T-helper 17 cell (primary cell): ENCODE results near the gene RFNG. TPM values are rescaled to one million over a fixed set of nuclear protein-coding genes. Genes with fewer than 3 reads are reported as not detected.

Source experiments
- ATAC-seq: fragments of 150-1000 bp; cut with Tn5 transposase; 2 replicates; pipeline ENCODE4 v1.10.0; 2021; ENCODE audit warnings: mild to moderate bottlenecking, moderate library complexity
- DNase-seq, 3 donors: peaks; one replicate each; pipeline versions ENCODE4 v3.0.0 to v3.0.0-alpha.2; 2020 to 2021
- H3K9me3 ChIP-seq: one replicate; pipeline ENCODE4 v1.7.0; 2013; ENCODE audit warnings: low read length, mild to moderate bottlenecking; ENCODE audit not compliant: control insufficient read depth, poor library complexity, severe bottlenecking
- H3K27ac Mint-ChIP-seq: one replicate; pipeline ENCODE4 v1.8.0; 2022; ENCODE audit warnings: mild to moderate bottlenecking, moderate library complexity, mixed read lengths
- H3K27me3 Mint-ChIP-seq: one replicate; pipeline ENCODE4 v1.8.0; 2022; ENCODE audit warnings: mixed read lengths
- H3K36me3 Mint-ChIP-seq: one replicate; pipeline ENCODE4 v1.8.0; 2022; ENCODE audit warnings: low read depth, mixed read lengths
- H3K4me1 Mint-ChIP-seq: one replicate; pipeline ENCODE4 v1.8.0; 2022; ENCODE audit warnings: mild to moderate bottlenecking, mixed read lengths
- H3K4me3 Mint-ChIP-seq: one replicate; pipeline ENCODE4 v1.8.0; 2022; ENCODE audit warnings: mild to moderate bottlenecking, moderate library complexity, mixed read lengths
- total RNA-seq, 4 donors: library from RNA in 2 of 4; stranded (reverse) in 2 of 4; gene quantifications; one replicate each; pipeline ENCODE4 v1.2.3 and lab custom pipeline; 2022 to 2026

The RFNG gene
- total RNA-seq, 2 donors from 2014 or later = 26.5 to 28.3 TPM

DNA sequence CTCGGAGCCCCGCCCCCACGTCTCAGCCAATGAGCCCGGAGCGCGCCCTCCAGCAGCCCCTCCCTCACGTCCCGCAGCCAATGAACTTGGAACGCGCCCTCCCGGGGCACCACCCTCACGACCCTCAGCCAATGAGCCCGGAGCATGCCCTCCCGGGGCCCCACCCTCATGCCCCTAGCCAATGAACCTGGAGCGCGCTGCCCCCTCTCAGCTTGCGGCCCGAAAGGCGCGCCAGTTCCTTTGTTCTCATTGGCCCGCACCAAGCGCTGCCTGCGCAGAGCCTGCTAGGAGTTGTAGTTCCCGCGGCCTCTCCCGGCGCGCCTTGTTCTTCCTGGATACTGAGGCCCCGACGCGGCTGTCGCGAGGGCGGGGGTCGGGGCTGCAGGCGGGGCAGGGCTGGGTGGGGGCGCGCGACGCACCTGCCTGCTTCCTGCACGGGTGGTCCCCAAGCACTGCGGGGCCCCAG lies 28.6 kb downstream of the RFNG start, which contains the start of gene LRRC45:
Gene LRRC45, plus strand, starts transcription at position 325 of the 466 bp plus-strand sequence. CDS start 339 bp downstream, outside the sequence.
- H3K36me3 Mint-ChIP-seq = no peaks in the 10 kb centered on the region
- H3K4me3 Mint-ChIP-seq = peak within 1 kb of the TSS; percentile 87
- DNase-seq (peak; percentile 98 to 99 (median 99)), ATAC-seq (peak; percentile 95)
- H3K4me1 Mint-ChIP-seq = peaks cover 22% of the 10 kb centered on the region
- H3K27ac Mint-ChIP-seq = peak within 1 kb of the TSS; percentile 41
- no peaks in the 10 kb centered on the region for H3K27me3 Mint-ChIP-seq
- no peaks in the 10 kb centered on the region for H3K9me3 ChIP-seq

DNA sequence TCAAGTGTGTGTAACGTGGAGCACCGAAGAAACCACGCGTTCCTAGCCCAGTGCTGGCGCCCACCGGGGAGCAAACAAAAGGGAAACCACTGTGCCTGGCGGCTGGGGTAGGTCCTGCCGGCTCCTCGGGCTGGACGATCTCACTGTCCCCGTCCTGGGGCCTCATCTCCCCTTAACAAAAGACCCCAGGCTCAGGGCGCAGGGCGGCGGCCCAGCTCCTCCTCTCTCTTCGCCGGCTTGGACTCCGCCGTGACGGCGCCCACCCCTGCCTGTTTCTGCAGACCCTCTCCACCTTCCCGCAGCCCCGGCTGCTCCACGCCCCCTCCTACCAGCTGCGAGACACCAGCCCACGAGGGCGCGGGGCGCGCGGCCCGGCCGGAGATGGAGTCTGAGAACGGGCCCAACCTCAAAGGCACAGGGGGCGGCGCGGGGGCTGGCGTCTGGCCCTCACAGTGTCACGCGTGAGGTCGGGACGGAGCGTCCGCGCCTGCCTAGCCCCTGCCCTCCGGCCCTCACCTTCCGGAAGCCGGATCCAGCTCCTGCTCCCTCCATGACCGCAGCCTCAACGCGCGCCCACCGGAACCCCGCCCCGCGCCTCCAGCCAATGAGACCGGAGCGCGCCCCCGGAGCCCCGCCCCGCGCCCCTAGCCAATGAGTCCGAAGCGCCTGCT lies 29.2 kb downstream of the RFNG start, which contains the start of gene CENPX:
Gene CENPX, minus strand, starts transcription at position 569 of the 671 bp plus-strand sequence. Its CDS starts 17 bp downstream, at position 552.
- no peak for ATAC-seq
- peak within 1 kb of the TSS; percentile 87 for H3K4me3 Mint-ChIP-seq
- no peak for DNase-seq
- H3K9me3 ChIP-seq = no peaks in the 10 kb centered on the region
- no peaks in the 10 kb centered on the region for H3K27me3 Mint-ChIP-seq
- H3K27ac Mint-ChIP-seq = peak within 1 kb of the TSS; percentile 41
- peaks cover 19% of the 10 kb centered on the region for H3K4me1 Mint-ChIP-seq
- no peaks in the 10 kb centered on the region for H3K36me3 Mint-ChIP-seq

DNA sequence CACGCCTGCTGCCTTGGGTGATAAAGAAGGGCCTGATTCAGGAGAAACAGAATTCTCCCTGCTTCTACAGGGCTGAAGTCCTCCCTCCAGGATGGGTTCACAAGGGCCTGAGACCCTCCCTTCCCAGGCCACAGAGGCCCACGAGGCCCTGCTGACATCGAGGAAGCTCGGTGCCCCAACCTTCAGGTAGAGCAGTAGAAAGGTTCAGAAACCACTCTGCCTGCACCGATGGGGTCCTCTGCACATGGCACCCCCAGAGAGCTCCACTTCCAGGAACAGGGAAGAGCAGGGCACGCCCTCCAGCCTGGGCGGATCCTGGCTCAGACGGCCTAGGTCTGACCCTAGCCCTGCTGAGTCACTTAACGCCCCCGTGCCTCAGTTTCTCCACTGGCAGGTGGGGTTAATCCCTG lies 29.7 kb downstream of the RFNG start:
- Mint-ChIP-seq H3K36me3 (no peaks in the 10 kb centered on the region), H3K27ac (peak overlapping the region; percentile 41), H3K27me3 (no peaks in the 10 kb centered on the region), H3K4me3 (peak overlapping the region; percentile 87), H3K4me1 (peaks cover 19% of the 10 kb centered on the region)
- DNase-seq (no peak), ATAC-seq (no peak)
- no peaks in the 10 kb centered on the region for H3K9me3 ChIP-seq

DNA sequence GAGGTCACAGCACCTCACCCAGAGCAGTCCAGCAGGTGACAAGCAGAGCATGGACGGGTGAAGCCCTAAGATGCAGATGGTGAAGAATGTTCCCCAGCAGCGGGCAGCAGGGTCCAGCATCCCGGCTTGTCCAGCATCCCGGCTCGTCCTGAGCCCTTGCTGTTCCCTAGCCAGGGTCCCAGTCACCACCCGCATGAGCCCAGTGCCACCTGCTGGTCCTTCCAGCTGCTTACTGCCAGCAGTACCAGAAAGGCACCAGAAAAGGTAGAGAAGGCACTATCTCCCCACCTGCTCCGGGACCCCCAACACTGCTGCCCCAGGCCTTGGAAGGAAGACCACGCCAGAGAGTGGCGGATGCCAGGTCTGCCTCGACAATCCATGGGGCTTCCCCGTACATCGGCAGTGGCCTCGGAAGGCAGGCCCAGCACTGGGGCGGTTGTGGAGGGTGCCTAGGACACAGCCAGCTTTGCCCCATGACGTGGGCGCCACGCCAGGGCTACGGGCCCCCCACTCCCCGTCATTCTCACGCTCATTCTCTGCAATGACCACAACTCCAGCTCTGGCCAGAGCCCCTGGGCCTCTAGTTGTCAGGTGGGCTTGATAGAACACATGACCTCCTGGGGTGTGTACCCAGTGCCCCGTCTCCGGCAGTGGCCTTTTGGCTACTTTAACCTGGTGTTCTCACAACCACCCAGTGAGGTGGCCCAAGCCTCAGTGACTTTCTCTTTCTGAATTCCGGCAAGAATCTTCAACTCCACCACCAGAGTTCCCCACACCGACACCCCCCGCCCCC lies 30.3 kb downstream of the RFNG start:
- no peaks in the 10 kb centered on the region for H3K9me3 ChIP-seq
- ATAC-seq = no peak
- Mint-ChIP-seq H3K36me3 (no peaks in the 10 kb centered on the region), H3K27me3 (no peaks in the 10 kb centered on the region), H3K4me3 (peak overlapping the region; percentile 87), H3K4me1 (peaks cover 19% of the 10 kb centered on the region), H3K27ac (peak overlapping the region; percentile 41)
- DNase-seq = peak in 1 of 3 donors; percentile 38

DNA sequence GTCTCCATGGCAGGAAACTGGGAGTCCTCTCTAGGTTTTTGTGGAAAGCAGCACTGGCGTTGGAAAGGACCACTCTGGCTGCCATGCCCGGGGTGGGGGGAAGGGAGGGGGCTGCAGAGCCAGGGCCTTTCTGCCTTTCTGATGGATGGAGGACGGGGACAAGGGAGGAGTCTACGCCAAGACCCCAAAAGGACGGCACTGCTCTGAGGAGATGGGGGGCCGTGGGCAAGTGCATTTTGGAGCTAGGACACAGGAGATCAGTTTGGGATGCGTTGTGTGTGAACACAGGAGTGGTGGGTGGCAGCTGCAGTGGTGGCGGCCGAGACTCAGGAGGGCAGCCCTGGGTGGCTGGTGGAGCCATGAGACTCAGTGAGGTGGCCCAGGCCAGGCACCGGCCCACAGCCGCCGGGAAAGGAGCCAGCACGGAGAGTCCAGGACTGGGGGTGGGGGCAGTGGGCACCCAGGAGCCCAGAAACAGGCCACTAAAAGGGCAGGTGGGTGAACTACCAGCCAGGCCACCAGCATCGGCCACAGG lies 31.0 kb downstream of the RFNG start:
- DNase-seq (no peak), ATAC-seq (no peak)
- Mint-ChIP-seq H3K4me3 (no peak overlapping the region), H3K36me3 (no peaks in the 10 kb centered on the region), H3K27ac (no peak overlapping the region), H3K27me3 (no peaks in the 10 kb centered on the region), H3K4me1 (peaks cover 19% of the 10 kb centered on the region)
- H3K9me3 ChIP-seq = no peaks in the 10 kb centered on the region

DNA sequence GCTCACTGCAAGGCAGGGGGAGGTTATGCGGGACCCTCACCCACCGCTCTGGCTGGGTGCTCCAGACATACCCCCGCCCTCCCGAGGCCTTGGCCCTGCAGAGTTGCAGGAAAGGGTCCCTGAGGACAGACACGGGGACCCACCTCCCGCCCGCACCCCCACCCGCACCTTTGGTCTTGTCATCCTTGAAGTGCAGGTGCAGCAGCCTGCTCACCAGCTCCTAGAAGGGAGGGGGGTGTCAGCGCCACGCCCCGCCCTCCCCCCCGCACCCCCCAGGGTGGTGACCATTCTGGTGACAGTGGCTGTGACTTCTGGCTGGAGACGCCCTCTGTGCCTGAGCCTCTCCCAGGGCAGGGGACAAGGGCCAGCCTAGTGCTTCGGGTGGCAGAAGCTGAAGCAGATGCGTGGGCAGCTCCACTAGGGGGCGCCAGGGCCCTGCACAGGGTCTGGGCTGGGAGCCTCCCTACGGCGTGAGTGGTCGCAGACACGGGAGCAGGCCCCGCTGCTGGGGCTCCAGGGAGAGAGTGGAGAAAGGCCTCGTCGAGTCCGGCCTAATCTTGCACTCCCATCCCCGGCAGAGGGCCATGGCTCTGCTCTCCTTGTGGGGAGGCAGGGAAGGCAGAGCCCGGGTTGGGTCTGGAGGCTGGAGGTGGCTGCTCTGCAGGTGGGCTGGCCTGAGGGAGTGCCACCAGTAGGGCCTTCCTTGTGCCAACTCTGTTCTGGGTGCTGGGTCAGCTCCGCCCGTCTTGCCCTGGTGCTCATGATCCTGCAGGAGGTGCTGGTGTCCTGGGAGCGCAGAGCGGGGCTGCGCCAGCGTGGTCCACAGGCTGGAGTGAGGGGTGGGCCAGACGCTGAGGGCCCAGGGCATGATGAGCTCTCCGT lies 31.7 kb downstream of the RFNG start:
- H3K4me3 Mint-ChIP-seq = no peak overlapping the region
- peaks cover 16% of the 10 kb centered on the region for H3K4me1 Mint-ChIP-seq
- peak; percentile 37 to 55 (median 50) for DNase-seq
- ATAC-seq = no peak
- H3K9me3 ChIP-seq = no peaks in the 10 kb centered on the region
- H3K36me3 Mint-ChIP-seq = no peaks in the 10 kb centered on the region
- H3K27me3 Mint-ChIP-seq = no peaks in the 10 kb centered on the region
- H3K27ac Mint-ChIP-seq = no peak overlapping the region

DNA sequence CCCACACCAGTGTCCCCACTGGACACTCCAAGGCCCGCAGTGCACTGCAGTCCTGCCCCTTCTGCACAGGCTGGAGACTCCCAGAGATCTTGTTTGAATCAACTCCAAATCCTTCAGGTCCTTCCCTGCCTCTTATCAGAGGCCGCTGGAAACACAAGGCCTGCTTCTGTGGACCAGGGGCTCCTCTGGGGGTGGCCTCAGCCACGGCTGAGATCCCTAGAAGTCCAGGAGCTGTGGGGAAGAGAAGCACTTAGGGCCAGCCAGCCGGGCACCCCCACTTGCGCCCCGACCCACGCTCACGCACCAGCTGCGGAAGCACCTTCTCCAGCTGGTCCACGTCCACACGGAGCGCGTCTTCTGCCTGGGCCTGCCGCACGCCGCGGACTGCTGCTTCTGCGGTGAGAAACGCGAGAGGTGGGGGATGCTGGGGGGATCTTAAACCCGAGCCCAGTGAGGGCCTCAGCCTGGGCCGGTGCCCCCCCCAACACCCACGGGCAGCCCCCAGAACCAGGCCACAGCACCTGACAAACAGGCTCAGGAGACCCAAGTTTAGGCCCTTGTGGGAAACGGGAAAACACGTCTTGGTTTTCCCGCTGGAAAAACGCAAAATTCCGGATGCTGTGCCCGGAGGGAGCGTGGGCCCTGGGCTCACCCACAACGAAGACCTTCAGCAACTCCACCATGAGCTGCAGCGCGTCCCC lies 32.5 kb downstream of the RFNG start:
- H3K27me3 Mint-ChIP-seq = no peaks in the 10 kb centered on the region
- H3K27ac Mint-ChIP-seq = no peak overlapping the region
- no peak overlapping the region for H3K4me3 Mint-ChIP-seq

DNA sequence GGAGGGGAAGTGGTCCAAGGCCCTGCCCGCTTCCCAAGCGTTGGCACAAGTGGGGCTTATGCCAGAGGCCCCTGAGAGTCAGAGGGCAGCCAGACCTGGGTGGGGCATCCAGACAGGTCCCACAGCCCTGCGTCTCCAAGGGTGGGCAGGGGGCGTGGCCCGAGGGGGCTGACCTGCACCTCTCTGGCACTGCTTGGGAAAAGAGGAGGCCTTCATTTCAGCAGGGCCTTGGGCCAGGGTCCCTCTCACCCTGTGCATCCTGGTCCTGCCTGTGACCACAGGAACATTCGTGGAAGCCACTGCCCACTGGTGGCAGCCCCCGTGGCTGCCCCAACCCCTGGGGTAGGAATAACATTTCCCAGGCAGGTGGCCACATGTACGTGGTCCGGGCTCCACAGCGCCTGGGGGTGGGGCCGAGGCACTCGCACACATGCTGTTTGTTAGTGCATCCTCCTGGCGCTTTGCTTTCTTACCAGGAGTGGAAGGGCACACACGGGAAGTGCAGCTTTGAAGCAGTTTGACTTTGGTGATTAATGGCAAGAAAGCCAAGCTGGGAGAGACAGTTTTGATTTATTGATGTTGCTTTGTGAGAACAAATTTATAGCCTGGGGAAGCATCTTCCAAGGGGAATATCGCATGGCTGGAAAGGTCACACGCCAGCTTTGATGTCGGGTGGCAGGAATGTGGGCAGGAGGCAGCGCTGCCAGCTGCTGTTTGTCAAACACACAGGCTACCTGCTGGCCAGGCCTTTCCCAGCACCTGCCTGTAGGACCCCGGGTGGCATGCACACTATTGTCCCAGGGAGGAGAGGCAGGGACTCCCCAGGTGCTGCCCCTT lies 33.2 kb downstream of the RFNG start:
- DNase-seq (no peak), ATAC-seq (no peak)
- no peaks in the 10 kb centered on the region for H3K9me3 ChIP-seq
- no peak overlapping the region for H3K4me3 Mint-ChIP-seq
- H3K27ac Mint-ChIP-seq = no peak overlapping the region
- H3K27me3 Mint-ChIP-seq = no peaks in the 10 kb centered on the region
- peaks cover 12% of the 10 kb centered on the region for H3K4me1 Mint-ChIP-seq
- no peaks in the 10 kb centered on the region for H3K36me3 Mint-ChIP-seq

More for the DNA sequence above, 32.5 kb downstream of the RFNG start:
- Mint-ChIP-seq H3K4me1 (peaks cover 16% of the 10 kb centered on the region), H3K36me3 (no peaks in the 10 kb centered on the region)
- ATAC-seq (no peak), DNase-seq (no peak)
- H3K9me3 ChIP-seq = no peaks in the 10 kb centered on the region

DNA sequence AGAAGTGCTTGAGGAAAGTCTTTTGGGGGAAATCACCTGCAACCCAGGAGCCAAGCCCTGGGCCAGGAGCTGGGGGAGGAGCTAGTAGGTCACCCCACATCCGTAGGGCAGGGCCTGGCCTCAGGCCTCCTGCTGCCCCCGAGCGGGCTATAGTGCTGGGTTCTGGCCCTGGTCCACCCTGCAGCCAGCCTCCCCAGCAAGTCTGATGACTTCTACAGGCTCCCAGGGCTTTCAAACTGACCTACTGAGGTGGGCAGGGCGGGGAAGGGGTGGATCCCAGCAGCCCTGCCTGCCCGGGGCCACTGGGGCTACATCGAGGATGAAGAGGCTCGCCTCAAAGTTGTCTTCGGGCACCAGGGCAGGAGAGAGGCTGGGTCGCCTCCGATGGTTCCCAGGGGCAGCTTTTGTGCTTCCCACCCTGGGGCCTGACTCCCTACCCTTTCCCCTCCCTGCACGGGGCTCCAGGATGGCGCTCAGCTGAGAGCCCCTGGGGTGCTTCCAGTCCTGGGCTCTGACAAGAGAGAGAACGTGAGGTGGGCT lies 33.9 kb downstream of the RFNG start:
- no peaks in the 10 kb centered on the region for H3K9me3 ChIP-seq
- Mint-ChIP-seq H3K36me3 (no peaks in the 10 kb centered on the region), H3K4me3 (no peak overlapping the region), H3K27me3 (no peaks in the 10 kb centered on the region), H3K27ac (peak overlapping the region; percentile 51), H3K4me1 (peaks cover 12% of the 10 kb centered on the region)
- DNase-seq (no peak), ATAC-seq (no peak)

DNA sequence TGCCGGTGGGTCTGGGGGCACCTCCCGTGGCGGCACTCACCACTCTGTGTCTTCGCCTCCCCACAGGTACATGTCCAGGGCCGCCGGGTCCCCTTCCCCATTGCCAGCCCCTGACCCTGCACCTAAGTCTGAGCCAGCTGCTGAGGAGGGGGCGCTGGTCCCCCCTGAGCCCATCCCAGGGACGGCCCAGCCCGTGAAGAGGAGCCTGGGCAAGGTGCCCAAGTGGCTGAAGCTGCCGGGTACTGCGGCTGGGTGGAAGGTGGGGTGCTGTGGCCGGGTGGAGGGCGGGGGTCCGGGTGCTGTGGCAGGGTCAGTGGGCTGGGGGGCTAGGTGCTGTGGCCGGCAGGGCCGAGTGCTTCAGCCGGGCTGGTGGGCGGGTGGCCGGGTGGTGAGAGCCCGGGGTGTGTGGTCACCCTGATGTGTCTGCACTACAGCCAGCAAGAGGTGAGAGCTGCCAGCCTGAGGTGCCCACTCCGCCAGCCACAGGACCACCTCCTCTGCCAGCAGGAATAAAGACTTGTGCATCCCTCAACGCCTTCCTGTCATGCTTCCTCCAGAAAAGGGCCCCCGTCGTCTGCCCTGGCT lies 34.6 kb downstream of the RFNG start:
- Mint-ChIP-seq H3K36me3 (no peaks in the 10 kb centered on the region), H3K27me3 (no peaks in the 10 kb centered on the region), H3K27ac (peak overlapping the region; percentile 51), H3K4me1 (peaks cover 12% of the 10 kb centered on the region), H3K4me3 (no peak overlapping the region)
- DNase-seq (no peak), ATAC-seq (no peak)
- H3K9me3 ChIP-seq = no peaks in the 10 kb centered on the region
